A204.1 (cell line): Measurements from ENCODE around the gene ORC2.

ENCODE experiments used
- FAIRE-seq: peaks from 2 replicates; lab custom pipeline; 2012; peaks lifted over from hg19 to GRCh38; lab: Jason Lieb, UNC

Gene ORC2

DNA sequence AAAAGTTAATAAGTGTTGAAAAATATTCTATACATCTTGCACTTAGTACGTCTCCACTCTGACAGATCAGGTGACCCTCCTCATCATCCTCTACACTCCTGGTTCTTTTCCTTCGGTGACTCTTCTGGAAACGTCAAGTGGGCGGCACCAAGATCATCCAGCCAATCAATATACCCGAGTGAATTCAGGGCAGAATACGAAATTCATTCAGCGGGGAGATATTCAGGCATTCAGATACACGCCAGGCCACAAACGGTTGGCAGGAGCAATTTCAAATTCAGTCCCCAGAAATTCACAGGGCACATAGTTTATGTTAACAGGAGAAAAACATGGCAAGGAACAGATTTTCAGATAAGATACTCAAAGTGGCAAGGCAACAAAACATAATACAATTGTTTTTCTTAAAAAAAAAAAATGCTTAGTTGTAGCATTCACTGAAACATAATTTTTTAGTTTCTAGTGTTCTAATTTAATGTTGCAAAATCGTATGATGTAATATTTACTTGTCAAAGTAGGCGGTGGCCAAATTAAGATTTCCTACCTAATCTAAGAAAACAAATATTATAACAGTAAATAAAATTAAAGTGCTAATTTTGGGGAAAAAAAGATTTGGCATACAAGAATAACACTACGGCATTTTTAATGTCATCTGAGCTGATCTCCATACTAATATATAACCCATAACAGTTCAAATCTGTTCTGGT lies 103.2 kb downstream of the ORC2 start:
- FAIRE-seq = no peak
